ENCODE results near the gene CYB561D1. TPM values are rescaled to one million over a fixed set of nuclear protein-coding genes. Genes with fewer than 3 reads are reported as not detected.

The CYB561D1 gene
- total RNA-seq, 2 donors from 2014 or later, result 15.8 to 16.5 TPM

DNA sequence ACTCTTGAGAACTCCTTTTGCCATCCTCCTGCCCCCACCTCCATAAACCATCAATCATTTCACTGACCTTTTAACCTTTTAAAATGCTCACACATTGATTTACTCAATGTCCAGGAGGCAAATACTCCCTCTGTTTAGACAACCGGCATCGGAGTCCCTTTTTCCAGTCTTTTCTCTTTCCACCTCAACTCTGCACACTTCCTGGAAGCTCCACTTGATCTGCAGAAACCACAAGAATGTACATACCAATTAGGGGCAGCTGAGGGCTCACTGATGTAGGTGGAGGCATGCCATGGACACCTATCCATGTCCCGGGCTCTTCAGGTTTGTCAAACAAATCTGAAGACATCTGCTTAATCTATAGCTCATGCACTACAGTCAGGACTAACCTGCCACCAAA is 21.0 kb downstream of the CYB561D1 start:
- Mint-ChIP-seq H3K9me3 (no peaks in the 10 kb centered on the region), H3K36me3 (ENCODE audit: insufficient read depth in 2 of 2) (no peaks in the 10 kb centered on the region), H3K4me1 (ENCODE audit: low read depth) (peaks cover 16% of the 10 kb centered on the region), H3K27ac (no peak overlapping the region), H3K4me3 (no peak overlapping the region), H3K27me3 (ENCODE audit: low read depth) (no peaks in the 10 kb centered on the region)
- ATAC-seq (replicated peaks in 1 of 2), result no peak
- DNase-seq, result no peak

- H3K27ac Mint-ChIP-seq, result no peak overlapping the region
- ATAC-seq (replicated peaks in 1 of 2), result no peak
- no peaks in the 10 kb centered on the region for H3K27me3 Mint-ChIP-seq (ENCODE audit: low read depth)
Measured at GRCh38 chr1:109516872-109517271, 23.0 kb downstream of the CYB561D1 start.

GRCh38 chr1:109517337-109517736 is 23.4 kb downstream of the CYB561D1 start:
- no peak overlapping the region for H3K4me3 Mint-ChIP-seq
- no peak overlapping the region for H3K27ac Mint-ChIP-seq
- no peaks in the 10 kb centered on the region for H3K36me3 Mint-ChIP-seq (ENCODE audit: insufficient read depth in 2 of 2)
- H3K9me3 Mint-ChIP-seq, result no peaks in the 10 kb centered on the region
- no peaks in the 10 kb centered on the region for H3K27me3 Mint-ChIP-seq (ENCODE audit: low read depth)
- DNase-seq (no peak), ATAC-seq (replicated peaks in 1 of 2) (no peak)
- H3K4me1 Mint-ChIP-seq (ENCODE audit: low read depth), result no peaks in the 10 kb centered on the region

More at GRCh38 chr1:109516872-109517271, 23.0 kb downstream of the CYB561D1 start:
- no peaks in the 10 kb centered on the region for H3K9me3 Mint-ChIP-seq
- H3K4me3 Mint-ChIP-seq, result no peak overlapping the region
- DNase-seq, result no peak
- H3K4me1 Mint-ChIP-seq (ENCODE audit: low read depth), result no peaks in the 10 kb centered on the region
- no peaks in the 10 kb centered on the region for H3K36me3 Mint-ChIP-seq (ENCODE audit: insufficient read depth in 2 of 2)

- DNase-seq (no peak), ATAC-seq (replicated peaks in 1 of 2) (no peak)
- no peaks in the 10 kb centered on the region for H3K4me1 Mint-ChIP-seq (ENCODE audit: low read depth)
- no peaks in the 10 kb centered on the region for H3K36me3 Mint-ChIP-seq (ENCODE audit: insufficient read depth in 2 of 2)
- H3K4me3 Mint-ChIP-seq, result no peak overlapping the region
- no peak overlapping the region for H3K27ac Mint-ChIP-seq
- H3K27me3 Mint-ChIP-seq (ENCODE audit: low read depth), result no peaks in the 10 kb centered on the region
- no peaks in the 10 kb centered on the region for H3K9me3 Mint-ChIP-seq
Measured at GRCh38 chr1:109521002-109521951, 27.4 kb downstream of the CYB561D1 start.

DNA sequence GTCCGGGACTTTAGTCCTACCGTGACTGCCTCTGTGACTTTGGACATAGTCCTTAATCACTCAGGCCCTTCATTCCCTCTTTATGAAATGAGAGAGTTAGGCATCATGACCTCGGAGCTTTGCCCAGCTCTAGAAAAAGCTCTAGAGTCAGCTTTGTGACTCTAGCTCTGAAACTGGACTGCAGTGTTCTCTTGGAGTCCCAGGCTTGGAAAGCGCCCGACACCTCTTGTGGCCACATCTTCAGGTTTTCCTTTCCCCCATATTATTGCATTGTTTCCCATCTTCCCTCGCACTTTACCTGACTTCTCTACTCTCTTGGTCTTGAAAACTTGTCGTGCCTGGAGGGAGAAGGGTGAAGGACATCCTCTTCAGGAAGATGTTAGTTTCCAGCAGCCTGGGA is 28.1 kb downstream of the CYB561D1 start:
- H3K4me3 Mint-ChIP-seq, result no peak overlapping the region
- no peaks in the 10 kb centered on the region for H3K27me3 Mint-ChIP-seq (ENCODE audit: low read depth)
- no peaks in the 10 kb centered on the region for H3K36me3 Mint-ChIP-seq (ENCODE audit: insufficient read depth in 2 of 2)
- H3K9me3 Mint-ChIP-seq, result no peaks in the 10 kb centered on the region
- ATAC-seq (replicated peaks in 1 of 2) (no peak), DNase-seq (no peak)
- no peak overlapping the region for H3K27ac Mint-ChIP-seq
- no peaks in the 10 kb centered on the region for H3K4me1 Mint-ChIP-seq (ENCODE audit: low read depth)

GRCh38 chr1:109523706-109524105 is 29.8 kb downstream of the CYB561D1 start:
- Mint-ChIP-seq H3K27me3 (ENCODE audit: low read depth) (no peaks in the 10 kb centered on the region), H3K36me3 (ENCODE audit: insufficient read depth in 2 of 2) (no peaks in the 10 kb centered on the region), H3K4me1 (ENCODE audit: low read depth) (no peaks in the 10 kb centered on the region), H3K9me3 (no peaks in the 10 kb centered on the region), H3K27ac (no peak overlapping the region), H3K4me3 (no peak overlapping the region)
- ATAC-seq (replicated peaks in 1 of 2) (no peak), DNase-seq (no peak)

GRCh38 chr1:109527098-109527811 is 33.4 kb downstream of the CYB561D1 start:
- H3K4me3 Mint-ChIP-seq, result no peak overlapping the region
- H3K27ac Mint-ChIP-seq, result no peak overlapping the region
- DNase-seq (no peak), ATAC-seq (replicated peaks in 1 of 2) (no peak)
- no peaks in the 10 kb centered on the region for H3K9me3 Mint-ChIP-seq
- no peaks in the 10 kb centered on the region for H3K27me3 Mint-ChIP-seq (ENCODE audit: low read depth)
- peaks cover 18% of the 10 kb centered on the region for H3K4me1 Mint-ChIP-seq (ENCODE audit: low read depth)
- no peaks in the 10 kb centered on the region for H3K36me3 Mint-ChIP-seq (ENCODE audit: insufficient read depth in 2 of 2)

GRCh38 chr1:109527846-109528695 is 34.2 kb downstream of the CYB561D1 start:
- H3K4me1 Mint-ChIP-seq (ENCODE audit: low read depth), result peaks cover 24% of the 10 kb centered on the region
- no peak overlapping the region for H3K4me3 Mint-ChIP-seq
- H3K27ac Mint-ChIP-seq, result no peak overlapping the region
- no peaks in the 10 kb centered on the region for H3K9me3 Mint-ChIP-seq
- no peak for DNase-seq
- ATAC-seq (replicated peaks in 1 of 2), result no peak
- H3K27me3 Mint-ChIP-seq (ENCODE audit: low read depth), result no peaks in the 10 kb centered on the region
- no peaks in the 10 kb centered on the region for H3K36me3 Mint-ChIP-seq (ENCODE audit: insufficient read depth in 2 of 2)

DNA sequence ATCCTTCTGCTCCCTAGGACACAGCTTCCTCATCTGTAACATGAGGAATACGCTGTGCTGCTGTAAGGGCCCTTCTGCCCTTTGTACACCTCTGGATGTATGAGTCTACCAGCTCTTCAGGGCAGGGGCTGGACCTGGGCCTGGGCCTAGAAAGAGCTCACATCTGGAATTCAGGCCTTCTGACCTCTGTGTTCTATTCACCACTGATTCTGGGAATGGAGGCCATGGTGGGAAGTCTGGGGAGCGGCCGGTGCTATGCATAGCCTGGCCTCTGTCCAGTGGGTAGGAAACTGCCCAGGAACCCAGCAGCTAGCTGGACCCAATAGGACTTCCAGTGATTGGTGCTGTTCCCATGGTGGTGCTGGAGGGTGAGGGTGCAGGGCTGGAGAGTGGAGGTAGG is 34.8 kb downstream of the CYB561D1 start:
- Mint-ChIP-seq H3K27me3 (ENCODE audit: low read depth) (no peaks in the 10 kb centered on the region), H3K4me1 (ENCODE audit: low read depth) (peaks cover 24% of the 10 kb centered on the region), H3K36me3 (ENCODE audit: insufficient read depth in 2 of 2) (no peaks in the 10 kb centered on the region), H3K4me3 (no peak overlapping the region), H3K27ac (no peak overlapping the region), H3K9me3 (no peaks in the 10 kb centered on the region)
- ATAC-seq (replicated peaks in 1 of 2) (no peak), DNase-seq (no peak)

GRCh38 chr1:109529881-109530456 is 36.1 kb downstream of the CYB561D1 start:
- Mint-ChIP-seq H3K27ac (no peak overlapping the region), H3K4me1 (ENCODE audit: low read depth) (peaks cover 24% of the 10 kb centered on the region), H3K4me3 (no peak overlapping the region), H3K27me3 (ENCODE audit: low read depth) (no peaks in the 10 kb centered on the region), H3K9me3 (no peaks in the 10 kb centered on the region), H3K36me3 (ENCODE audit: insufficient read depth in 2 of 2) (no peaks in the 10 kb centered on the region)
- no peak for DNase-seq
- no peak for ATAC-seq (replicated peaks in 1 of 2)

- no peaks in the 10 kb centered on the region for H3K36me3 Mint-ChIP-seq (ENCODE audit: insufficient read depth in 2 of 2)
Measured at GRCh38 chr1:109530457-109531087, 36.7 kb downstream of the CYB561D1 start.

GRCh38 chr1:109531380-109531779 is 37.5 kb downstream of the CYB561D1 start:
- DNase-seq (no peak), ATAC-seq (replicated peaks in 1 of 2) (no peak)
- peaks cover 24% of the 10 kb centered on the region for H3K4me1 Mint-ChIP-seq (ENCODE audit: low read depth)
- no peaks in the 10 kb centered on the region for H3K9me3 Mint-ChIP-seq
- H3K27ac Mint-ChIP-seq, result no peak overlapping the region
- H3K4me3 Mint-ChIP-seq, result peak overlapping the region in 1 of 2 donors; percentile 2
- H3K27me3 Mint-ChIP-seq (ENCODE audit: low read depth), result no peaks in the 10 kb centered on the region
- H3K36me3 Mint-ChIP-seq (ENCODE audit: insufficient read depth in 2 of 2), result no peaks in the 10 kb centered on the region

More at GRCh38 chr1:109530457-109531087, 36.7 kb downstream of the CYB561D1 start:
- DNase-seq (no peak), ATAC-seq (replicated peaks in 1 of 2) (no peak)
- H3K27ac Mint-ChIP-seq, result no peak overlapping the region
- peaks cover 24% of the 10 kb centered on the region for H3K4me1 Mint-ChIP-seq (ENCODE audit: low read depth)
- H3K9me3 Mint-ChIP-seq, result no peaks in the 10 kb centered on the region
- H3K27me3 Mint-ChIP-seq (ENCODE audit: low read depth), result no peaks in the 10 kb centered on the region
- peak overlapping the region in 1 of 2 donors; percentile 2 for H3K4me3 Mint-ChIP-seq
